ENCODE measurements around the gene TRIO. TPM values are rescaled to one million over a fixed set of nuclear protein-coding genes. Genes with fewer than 3 reads are reported as not detected.

TRIO gene
- total RNA-seq, 1 donor from 2014 or later: 148 TPM

DNA sequence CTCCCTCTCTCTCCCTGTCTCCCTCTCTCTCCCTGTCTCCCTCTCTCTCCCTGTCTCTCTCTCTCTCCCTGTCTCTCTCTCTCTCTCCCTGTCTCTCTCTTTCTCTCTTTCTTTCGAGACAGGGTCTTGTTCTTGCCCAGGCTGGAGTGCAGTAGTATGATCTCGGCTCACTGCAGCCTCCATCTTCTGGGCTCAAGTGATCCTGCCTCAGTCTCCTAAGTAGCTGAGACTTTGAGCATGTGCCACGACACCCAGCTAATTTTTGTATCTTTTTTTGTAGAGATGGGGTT is 14.3 kb downstream of the TRIO start:
- intact Hi-C loops (cut with DNase I): no loop called here
- DNase-seq: no peak
- Histone ChIP-seq H3K36me3 (no peaks in the 10 kb centered on the region), H3K4me3 (no peak overlapping the region), H3K27me3 (ENCODE audit: low read depth) (no peaks in the 10 kb centered on the region), H3K9me3 (no peaks in the 10 kb centered on the region), H3K4me1 (peaks cover 51% of the 10 kb centered on the region), H3K27ac (no peak overlapping the region)
- no peak for TF ChIP-seq CTCF (IDR thresholded peaks at IDR 0.05)
- ATAC-seq: no peak

DNA sequence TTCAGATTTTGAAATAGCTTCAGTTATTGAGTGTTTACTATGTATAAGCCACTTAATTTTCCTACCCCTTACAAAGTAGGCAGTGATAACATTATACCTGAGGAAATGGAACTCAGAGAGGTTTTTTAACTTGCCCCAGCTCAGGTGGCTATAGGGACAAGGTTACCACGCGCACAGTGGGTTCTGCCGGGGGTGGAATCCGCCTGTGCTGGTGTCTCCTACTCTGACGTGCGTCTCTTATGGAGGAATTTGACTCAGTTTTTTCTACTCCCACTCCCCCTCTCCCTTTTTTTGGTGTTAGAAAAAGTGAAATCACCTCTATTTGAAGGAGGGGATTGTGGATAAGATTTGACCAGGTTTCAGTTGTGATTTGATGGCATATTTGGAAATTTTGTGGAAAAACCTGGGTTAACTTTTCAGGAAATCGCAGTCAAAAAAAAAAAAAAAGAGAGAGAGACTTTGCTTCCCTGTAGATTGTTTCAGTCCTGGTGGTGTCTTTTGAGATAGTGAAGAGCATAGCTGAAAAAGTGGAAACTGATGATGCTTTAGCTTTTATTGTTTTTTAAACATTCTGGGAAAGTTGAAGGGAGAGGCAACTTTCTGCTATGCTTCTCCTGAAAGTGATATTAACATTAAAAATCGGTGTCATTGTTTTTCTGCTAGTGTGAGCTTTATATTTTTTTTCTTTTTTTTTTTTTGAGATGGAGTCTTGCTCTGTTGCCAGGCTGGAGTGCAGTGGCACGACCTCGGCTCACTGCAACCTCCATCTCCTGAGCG is 15.9 kb downstream of the TRIO start:
- Histone ChIP-seq H3K9me3 (no peaks in the 10 kb centered on the region), H3K36me3 (no peaks in the 10 kb centered on the region), H3K27me3 (ENCODE audit: low read depth) (no peaks in the 10 kb centered on the region), H3K4me3 (no peak overlapping the region), H3K4me1 (peaks cover 36% of the 10 kb centered on the region), H3K27ac (no peak overlapping the region)
- ATAC-seq (no peak), DNase-seq (no peak)
- intact Hi-C loops (cut with DNase I): no loop called here
- TF ChIP-seq CTCF (IDR thresholded peaks at IDR 0.05): no peak

GRCh38 chr5:14161825-14162556 is 18.8 kb downstream of the TRIO start:
- DNase-seq (no peak), ATAC-seq (no peak)
- no peak for TF ChIP-seq CTCF (IDR thresholded peaks at IDR 0.05)
- H3K4me3 ChIP-seq: no peak overlapping the region
- H3K36me3 ChIP-seq: no peaks in the 10 kb centered on the region
- intact Hi-C loops (cut with DNase I): no loop called here
- no peaks in the 10 kb centered on the region for H3K27me3 ChIP-seq (ENCODE audit: low read depth)
- no peaks in the 10 kb centered on the region for H3K9me3 ChIP-seq
- peaks cover 21% of the 10 kb centered on the region for H3K4me1 ChIP-seq
- H3K27ac ChIP-seq: no peak overlapping the region

- Histone ChIP-seq H3K27me3 (ENCODE audit: low read depth) (no peaks in the 10 kb centered on the region), H3K9me3 (no peaks in the 10 kb centered on the region), H3K27ac (no peak overlapping the region), H3K36me3 (no peaks in the 10 kb centered on the region), H3K4me3 (no peak overlapping the region), H3K4me1 (peaks cover 39% of the 10 kb centered on the region)
- no peak for TF ChIP-seq CTCF (IDR thresholded peaks at IDR 0.05)
- DNase-seq: no peak
- intact Hi-C loops (cut with DNase I): no loop called here
- no peak for ATAC-seq
Observed at GRCh38 chr5:14164164-14165163, 21.3 kb downstream of the TRIO start.

DNA sequence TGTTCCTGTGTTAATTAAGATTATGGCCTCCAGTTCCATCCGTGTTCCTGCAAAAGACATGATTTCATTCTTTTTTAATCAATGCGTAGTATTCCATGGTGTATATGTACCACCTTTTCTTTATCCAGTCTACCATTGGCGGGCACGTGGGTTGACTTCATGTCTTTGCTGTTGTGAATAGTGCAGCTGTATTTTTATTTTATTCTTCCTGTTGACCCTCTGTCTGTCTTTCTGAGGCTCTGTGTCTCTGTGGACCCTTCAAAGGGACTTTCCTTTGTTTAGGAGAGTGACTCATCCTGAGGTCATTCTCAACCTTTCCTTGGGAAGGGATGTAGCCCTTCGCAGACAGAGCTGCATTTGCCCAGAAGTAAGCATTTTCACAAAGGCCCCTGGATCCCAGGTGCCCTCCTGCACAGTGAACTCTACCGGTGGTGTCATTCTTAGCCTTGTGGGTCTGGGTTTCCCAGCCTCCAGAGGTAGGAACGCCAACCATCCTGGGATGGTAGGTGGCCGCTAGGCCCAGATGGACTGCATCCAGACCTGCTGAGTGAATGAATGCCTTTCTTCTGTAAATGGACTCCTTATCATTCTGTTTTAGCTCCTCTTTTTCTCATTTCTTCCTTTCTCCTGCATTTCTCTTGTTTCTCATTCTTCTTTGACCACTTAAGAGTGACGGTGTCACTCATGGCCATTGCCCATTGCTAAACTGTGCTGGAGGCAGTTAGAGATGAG is 22.4 kb downstream of the TRIO start:
- TF ChIP-seq CTCF (IDR thresholded peaks at IDR 0.05): no peak
- H3K27ac ChIP-seq: no peak overlapping the region
- intact Hi-C loops (cut with DNase I): no loop called here
- H3K4me3 ChIP-seq: no peak overlapping the region
- peaks cover 37% of the 10 kb centered on the region for H3K4me1 ChIP-seq
- no peaks in the 10 kb centered on the region for H3K27me3 ChIP-seq (ENCODE audit: low read depth)
- no peak for DNase-seq
- no peak for ATAC-seq
- no peaks in the 10 kb centered on the region for H3K36me3 ChIP-seq
- no peaks in the 10 kb centered on the region for H3K9me3 ChIP-seq
